Mesenchymal stem cell (in vitro differentiated cells and primary cell): ENCODE measurements around the gene YIPF1. TPM values are rescaled to one million over a fixed set of nuclear protein-coding genes. Genes with fewer than 3 reads are reported as not detected.
A peak's percentile ranks its signal among the peaks of the same experiment; 100 is the strongest.

Experiments
- DNase-seq: peaks from one replicate; pipeline ENCODE4 v3.0.0-alpha.2; 2013
- H2AFZ ChIP-seq: one replicate; pipeline ENCODE4 v1.6.1; 2013; ENCODE audit warnings: low read depth, mild to moderate bottlenecking, control low read depth, inconsistent platforms, low read length, moderate library complexity
- H2AK5ac ChIP-seq: 2 replicates; pipeline ENCODE4 v1.6.1; 2013; ENCODE audit warnings: low read length, moderate library complexity, mild to moderate bottlenecking, inconsistent platforms; ENCODE audit not compliant: severe bottlenecking
- H2BK120ac ChIP-seq: one replicate; pipeline ENCODE4 v1.6.1; 2013; ENCODE audit warnings: low read depth, mild to moderate bottlenecking, inconsistent platforms, low read length, moderate library complexity
- H2BK12ac ChIP-seq, 2 experiments: one replicate each; pipeline ENCODE4 v1.6.1; 2013; ENCODE audit warnings: inconsistent platforms in 2 of 2, low read length in 2 of 2, mild to moderate bottlenecking in 2 of 2, moderate library complexity in 2 of 2, control low read depth in 1 of 2
- H2BK15ac ChIP-seq: one replicate; pipeline ENCODE4 v1.6.1; 2013; ENCODE audit warnings: mild to moderate bottlenecking, low read depth, inconsistent platforms; ENCODE audit not compliant: poor library complexity, severe bottlenecking
- H2BK5ac ChIP-seq: 2 replicates; pipeline ENCODE4 v1.6.1; 2013; ENCODE audit warnings: low read depth, mild to moderate bottlenecking, low read length, control low read depth, inconsistent platforms; ENCODE audit not compliant: poor library complexity, severe bottlenecking
- H3K14ac ChIP-seq, 2 experiments: one replicate each; pipeline ENCODE4 v1.6.1; 2013; ENCODE audit warnings: inconsistent platforms in 2 of 2, low read length in 2 of 2, control low read depth in 1 of 2, mild to moderate bottlenecking in 1 of 2, moderate library complexity in 1 of 2
- H3K18ac ChIP-seq, 2 experiments: one replicate each; pipeline ENCODE4 v1.6.1; 2013; ENCODE audit warnings: inconsistent platforms in 2 of 2, low read length in 2 of 2, control low read depth in 1 of 2, low read depth in 1 of 2, mild to moderate bottlenecking in 1 of 2
- H3K23ac ChIP-seq, 2 experiments: one replicate each; pipeline ENCODE4 v1.6.1; 2013; ENCODE audit warnings: inconsistent platforms in 2 of 2, low read length in 2 of 2, mild to moderate bottlenecking in 2 of 2, moderate library complexity in 2 of 2, control low read depth in 1 of 2
- H3K27ac ChIP-seq: 2 replicates; pipeline ENCODE4 v1.5.1; 2013; ENCODE audit warnings: mild to moderate bottlenecking, moderate library complexity, low read length, control low read depth, inconsistent platforms; ENCODE audit not compliant: poor library complexity, severe bottlenecking
- H3K27me3 ChIP-seq, 2 experiments: 2 replicates each; pipeline versions ENCODE4 v1.6.1 to v1.7.0; 2013; ENCODE audit warnings: low read length in 2 of 2, mild to moderate bottlenecking in 2 of 2, moderate library complexity in 2 of 2, control low read depth in 1 of 2, inconsistent platforms in 1 of 2; ENCODE audit not compliant: control insufficient read depth in 1 of 2, insufficient read depth in 1 of 2
- H3K36me3 ChIP-seq, 2 experiments: 2 replicates each; pipeline versions ENCODE4 v1.6.1 to v1.7.0; 2013; ENCODE audit warnings: low read length in 2 of 2, control low read depth in 1 of 2, inconsistent platforms in 1 of 2, low read depth in 1 of 2, mild to moderate bottlenecking in 1 of 2; ENCODE audit not compliant: insufficient read depth in 2 of 2, control insufficient read depth in 1 of 2
- H3K4ac ChIP-seq, 2 experiments: one replicate each; pipeline ENCODE4 v1.6.1; 2013; ENCODE audit warnings: inconsistent platforms in 2 of 2, low read length in 2 of 2, mild to moderate bottlenecking in 2 of 2, moderate library complexity in 2 of 2, control low read depth in 1 of 2, low read depth in 1 of 2
- H3K4me1 ChIP-seq: 2 replicates; pipeline ENCODE4 v1.6.1; 2013; ENCODE audit warnings: low read depth, low read length, control low read depth; ENCODE audit not compliant: control insufficient read depth, insufficient read depth
- H3K4me2 ChIP-seq: 2 replicates; pipeline ENCODE4 v1.6.1; 2013; ENCODE audit warnings: low read length, mild to moderate bottlenecking, inconsistent platforms; ENCODE audit not compliant: poor library complexity, severe bottlenecking
- H3K4me3 ChIP-seq, 2 experiments: 2 replicates each; pipeline versions ENCODE4 v1.5.1 to v1.7.0; 2013; ENCODE audit warnings: low read length in 2 of 2, mild to moderate bottlenecking in 2 of 2, control low read depth in 1 of 2, low read depth in 1 of 2; ENCODE audit not compliant: insufficient read depth in 1 of 2
- H3K79me1 ChIP-seq: replicated peaks from 2 replicates; pipeline ENCODE4 v1.6.1; 2013; ENCODE audit warnings: mild to moderate bottlenecking, control low read depth, low read length, inconsistent platforms; ENCODE audit not compliant: poor library complexity, severe bottlenecking
- H3K9ac ChIP-seq: 2 replicates; pipeline ENCODE4 v1.7.0; 2013; ENCODE audit warnings: mild to moderate bottlenecking, low read length, moderate library complexity
- H3K9me3 ChIP-seq: 2 replicates; pipeline ENCODE4 v1.7.0; 2013; ENCODE audit warnings: mild to moderate bottlenecking, low read length; ENCODE audit not compliant: control insufficient read depth
- H4K8ac ChIP-seq: one replicate; pipeline ENCODE4 v1.6.1; 2013; ENCODE audit warnings: inconsistent platforms, mild to moderate bottlenecking, low read length, moderate library complexity
- H4K91ac ChIP-seq: one replicate; pipeline ENCODE4 v1.6.1; 2013; ENCODE audit warnings: mild to moderate bottlenecking, low read length, inconsistent platforms
- WGBS: methylation state at CpG from one replicate; pipeline ENCODE4 v1.1.7; 2013; ENCODE audit warnings: mixed read lengths; 5-methylcytosine and 5-hydroxymethylcytosine counted together
- polyA plus RNA-seq, 2 experiments: library from polyadenylated mRNA; stranded (reverse); fragments of 200-250 nt; gene quantifications; one replicate each; pipeline ENCODE4 v1.2.3, GENCODE V29; 2013

YIPF1 gene
- 39.7 TPM for polyA plus RNA-seq (2013, experiment 1 of 2)
- polyA plus RNA-seq (2013, experiment 2 of 2) = 40.4 TPM

DNA sequence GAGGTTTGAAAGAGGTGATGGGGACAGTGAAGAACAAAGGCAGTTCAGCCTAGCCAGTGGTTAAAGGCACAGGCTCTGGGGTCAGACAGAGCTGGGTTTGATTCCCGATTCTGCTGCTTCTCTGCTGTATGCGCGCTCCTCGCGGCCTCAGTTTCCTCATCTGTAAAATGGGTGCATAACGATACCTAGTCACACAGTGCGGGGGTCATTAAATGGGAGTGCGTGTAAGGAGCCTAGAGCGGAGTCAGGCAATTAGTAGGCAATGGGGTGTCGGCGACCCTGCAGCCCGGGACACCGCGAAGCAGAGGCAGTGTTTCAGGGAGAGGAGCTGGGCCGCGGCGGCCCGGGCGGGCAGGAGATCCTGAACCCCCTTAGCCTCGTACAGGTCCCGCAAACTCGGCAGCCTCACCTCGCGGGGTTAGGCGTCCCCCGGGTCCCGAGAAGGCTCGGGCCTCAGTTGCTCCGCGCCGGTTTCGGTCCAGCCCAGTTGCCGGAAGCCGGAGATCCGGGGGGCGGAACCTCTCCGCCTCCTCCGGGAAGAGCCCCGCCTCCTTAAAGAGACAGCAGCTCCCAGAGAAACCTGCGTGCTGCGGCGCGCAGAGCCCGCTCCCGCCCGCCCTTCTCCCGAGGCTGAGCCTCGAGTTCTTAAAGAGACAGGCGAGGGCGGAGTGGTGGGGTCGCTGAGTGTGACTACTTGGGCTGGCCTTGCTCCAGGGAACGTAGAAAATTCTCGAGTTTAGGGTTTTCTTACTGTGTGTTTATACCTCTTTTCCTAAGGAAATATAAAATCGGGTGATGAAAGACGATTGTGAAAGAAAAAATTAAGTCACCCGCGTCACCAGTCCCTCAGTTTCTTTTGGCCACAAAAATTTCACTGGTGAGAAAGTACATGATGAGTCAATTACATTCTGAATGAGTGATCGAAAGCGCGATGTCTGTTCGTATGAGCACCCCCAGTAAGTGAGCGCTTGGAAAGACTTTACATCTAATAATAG lies at the start of gene YIPF1:
TSS of gene YIPF1 (minus strand) at position 494 of the 995 bp plus-strand sequence. CDS start 860 bp downstream, outside the sequence.
- WGBS = 4% methylated on average over 53 of the region's 62 CpGs
- H3K4me2 ChIP-seq = peak within 1 kb of the TSS; percentile 54

DNA sequence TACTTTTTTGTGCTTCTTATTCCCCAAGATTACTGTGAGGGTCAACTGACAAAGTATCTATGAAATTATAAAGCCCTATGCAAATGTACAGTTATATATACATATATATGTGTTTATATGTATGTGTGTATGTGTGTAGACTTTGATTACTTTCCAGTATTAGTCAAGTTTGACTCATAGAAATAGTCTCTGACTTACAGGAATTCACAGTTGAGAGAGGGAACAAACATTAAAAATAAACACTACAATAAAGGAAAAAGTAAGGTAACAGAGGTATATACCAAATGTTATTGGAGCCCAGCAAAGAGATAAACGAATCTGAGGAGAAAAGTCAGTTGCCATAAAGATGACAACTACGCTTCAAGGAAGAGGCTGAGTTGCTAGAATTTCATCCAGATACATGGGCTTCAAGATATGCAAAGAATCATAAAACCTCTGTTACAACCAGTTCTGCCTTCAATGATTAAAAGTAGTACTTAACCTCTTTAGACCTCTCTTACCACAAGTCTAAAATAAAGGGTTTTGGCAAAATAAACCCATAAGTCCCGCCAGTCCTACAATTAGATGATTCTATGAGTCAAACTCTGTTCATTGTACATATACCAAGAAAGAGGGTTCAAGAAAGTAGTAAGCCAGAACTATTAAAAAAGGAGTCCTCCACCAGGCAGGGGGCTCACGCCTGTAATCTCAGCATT lies 48.7 kb upstream of the YIPF1 start:
- no peaks in the 10 kb centered on the region for H3K27me3 ChIP-seq
- H3K23ac ChIP-seq = no peak overlapping the region
- no peak overlapping the region for H2AFZ ChIP-seq
- no peak overlapping the region for H2BK15ac ChIP-seq
- peaks cover 22% of the 10 kb centered on the region for H3K79me1 ChIP-seq
- H3K36me3 ChIP-seq = peaks cover 15 to 42% of the 10 kb centered on the region in 2 experiments
- H3K18ac ChIP-seq = no peak overlapping the region
- H3K4me3 ChIP-seq = no peak overlapping the region
- H2AK5ac ChIP-seq = no peak overlapping the region
- H3K9ac ChIP-seq = no peak overlapping the region
- H3K14ac ChIP-seq = no peak overlapping the region
- no peak overlapping the region for H3K4ac ChIP-seq
- H2BK12ac ChIP-seq = no peak overlapping the region
- H3K4me1 ChIP-seq = no peaks in the 10 kb centered on the region
- no peak overlapping the region for H2BK5ac ChIP-seq
- H2BK120ac ChIP-seq = no peak overlapping the region
- WGBS = 49% methylated on average over 4 of the region's 4 CpGs
- H3K9me3 ChIP-seq = peaks cover 25% of the 10 kb centered on the region
- peak; percentile 63 for DNase-seq
- H3K27ac ChIP-seq = no peak overlapping the region
- H4K91ac ChIP-seq = no peak overlapping the region
- H4K8ac ChIP-seq = no peak overlapping the region
- H3K4me2 ChIP-seq = no peak overlapping the region

More for the DNA sequence above, at the start of gene YIPF1:
- Histone ChIP-seq H3K18ac (peak within 1 kb of the TSS; percentile 86 to 87), H4K8ac (peak within 1 kb of the TSS; percentile 83), H2BK12ac (peak within 1 kb of the TSS in 1 of 2 experiments; percentile 21), H3K4me1 (peaks cover 5% of the 10 kb centered on the region), H3K27ac (peak within 1 kb of the TSS; percentile 33), H3K23ac (peak within 1 kb of the TSS in 1 of 2 experiments; percentile 20), H3K9me3 (no peaks in the 10 kb centered on the region), H3K79me1 (peaks cover 5% of the 10 kb centered on the region), H3K9ac (peak within 1 kb of the TSS; percentile 96), H3K4ac (peak within 1 kb of the TSS; percentile 62 to 85), H3K36me3 (peaks cover 2 to 25% of the 10 kb centered on the region in 2 experiments), H4K91ac (peak within 1 kb of the TSS; percentile 80), H2BK15ac (peak within 1 kb of the TSS; percentile 92), H2AK5ac (no peak within 1 kb of the TSS), H2BK5ac (no peak within 1 kb of the TSS), H2AFZ (peak within 1 kb of the TSS; percentile 96), H3K14ac (peak within 1 kb of the TSS in 1 of 2 experiments; percentile 89), H3K27me3 (peaks cover 0 to 4% of the 10 kb centered on the region in 2 experiments), H2BK120ac (no peak within 1 kb of the TSS), H3K4me3 (peak within 1 kb of the TSS; percentile 86 to 100)
- peak; percentile 91 for DNase-seq

DNA sequence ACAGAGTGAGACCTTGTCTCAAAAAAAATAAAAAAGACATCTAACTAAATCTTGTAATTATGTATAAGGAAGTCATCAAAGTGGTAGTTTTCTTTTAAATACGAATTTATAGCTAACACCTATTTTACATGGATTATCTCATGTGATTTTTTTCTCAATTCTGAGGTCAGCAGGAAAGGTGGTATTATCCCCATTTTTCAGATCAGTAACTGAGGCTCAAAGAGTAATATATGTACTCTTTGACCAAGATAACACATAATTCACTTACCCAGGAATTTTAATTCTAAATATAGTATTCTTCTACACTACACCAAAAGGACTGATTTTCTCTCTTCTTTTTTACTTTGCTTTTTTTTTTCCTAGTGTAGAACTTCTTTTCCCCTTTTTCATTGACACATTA lies 46.8 kb upstream of the YIPF1 start:
- Histone ChIP-seq H2BK12ac (no peak overlapping the region), H2AK5ac (no peak overlapping the region), H3K4me1 (no peaks in the 10 kb centered on the region)

More for the DNA sequence above, 46.8 kb upstream of the YIPF1 start:
- H2BK15ac ChIP-seq = no peak overlapping the region
- no peak overlapping the region for H3K4me3 ChIP-seq
- no peak overlapping the region for H4K91ac ChIP-seq
- peaks cover 24% of the 10 kb centered on the region for H3K79me1 ChIP-seq
- DNase-seq = no peak
- H2BK120ac ChIP-seq = no peak overlapping the region
- no peak overlapping the region for H3K14ac ChIP-seq
- no CpG with 5 or more reads among the region's 1 CpG for WGBS
- H3K23ac ChIP-seq = no peak overlapping the region
- H3K18ac ChIP-seq = no peak overlapping the region
- H3K36me3 ChIP-seq = peaks cover 20 to 49% of the 10 kb centered on the region in 2 experiments
- H3K4ac ChIP-seq = no peak overlapping the region
- no peak overlapping the region for H3K9ac ChIP-seq
- no peak overlapping the region for H2AFZ ChIP-seq
- no peak overlapping the region for H2BK5ac ChIP-seq
- H3K27me3 ChIP-seq = no peaks in the 10 kb centered on the region
- H3K27ac ChIP-seq = no peak overlapping the region
- H3K9me3 ChIP-seq = peaks cover 41% of the 10 kb centered on the region
- no peak overlapping the region for H4K8ac ChIP-seq
- H3K4me2 ChIP-seq = no peak overlapping the region
